GM19099 (cell line): ENCODE data around the gene THAP9.

Source experiments
- POLR2A ChIP-seq: IDR thresholded peaks from 3 replicates; pipeline ENCODE4 v1.6.1; 2011; ENCODE audit warnings: low read depth; ENCODE audit not compliant: insufficient read length; ENCODE audit errors: extremely low read depth

The THAP9 gene

DNA sequence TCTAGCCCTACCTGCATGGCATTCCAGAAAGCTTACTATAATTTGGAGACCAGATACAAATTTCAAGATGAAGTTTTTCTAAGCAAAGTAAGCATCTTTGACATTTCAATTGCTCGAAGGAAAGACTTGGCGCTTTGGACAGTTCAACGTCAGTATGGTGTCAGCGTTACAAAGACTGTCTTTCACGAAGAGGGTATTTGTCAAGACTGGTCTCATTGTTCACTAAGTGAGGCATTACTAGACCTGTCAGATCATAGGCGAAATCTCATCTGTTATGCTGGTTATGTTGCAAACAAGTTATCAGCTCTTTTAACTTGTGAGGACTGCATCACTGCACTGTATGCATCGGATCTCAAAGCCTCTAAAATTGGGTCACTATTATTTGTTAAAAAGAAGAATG lies 17.6 kb downstream of the THAP9 start:
- no peak for TF ChIP-seq POLR2A

GRCh38 chr4:82919386-82919785 lies 18.9 kb downstream of the THAP9 start:
- TF ChIP-seq POLR2A: no peak

- no peak for TF ChIP-seq POLR2A
Measured at GRCh38 chr4:82921795-82922194, 21.3 kb downstream of the THAP9 start.

- TF ChIP-seq POLR2A: no peak
Measured at GRCh38 chr4:82930848-82931755, 30.6 kb downstream of the THAP9 start.

DNA sequence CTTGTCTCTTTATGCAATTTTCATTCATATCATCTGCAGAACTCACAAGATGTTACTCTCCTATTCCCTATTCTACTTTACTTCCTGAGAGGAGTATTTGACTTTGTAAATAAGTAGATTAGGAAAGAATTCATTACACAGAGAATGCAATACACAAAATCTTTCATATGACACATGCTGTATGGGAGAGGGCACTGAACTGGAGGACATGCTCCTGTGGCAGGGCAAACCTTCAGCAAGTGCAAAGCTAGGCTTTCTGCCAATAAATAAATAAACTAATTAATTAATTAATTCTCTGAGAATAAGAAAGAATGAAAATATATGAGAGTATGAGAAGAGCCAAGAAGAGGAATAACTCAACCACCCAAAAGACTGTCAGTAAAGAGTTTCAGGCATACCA lies 33.9 kb downstream of the THAP9 start:
- no peak for TF ChIP-seq POLR2A

GRCh38 chr4:82939414-82939813 lies 38.9 kb downstream of the THAP9 start:
- no peak for TF ChIP-seq POLR2A

DNA sequence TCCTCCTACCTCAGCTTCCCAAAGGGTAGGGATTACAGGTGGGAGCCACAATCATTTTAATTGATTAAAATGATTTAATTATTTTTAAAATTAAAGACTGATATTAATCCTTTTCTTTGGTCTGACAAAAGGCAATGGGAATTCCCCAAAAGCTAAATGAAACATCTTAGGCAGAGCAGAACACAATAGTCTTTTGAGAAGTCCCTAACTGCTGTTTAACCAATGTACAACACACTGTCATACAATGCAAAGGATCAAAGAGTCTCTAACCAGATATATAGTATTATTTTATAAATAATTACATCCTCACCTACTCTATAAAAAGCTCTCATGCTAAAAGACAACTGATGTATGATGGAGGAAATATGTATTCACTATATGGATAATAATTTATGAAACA lies 47.0 kb downstream of the THAP9 start:
- no peak for TF ChIP-seq POLR2A

DNA sequence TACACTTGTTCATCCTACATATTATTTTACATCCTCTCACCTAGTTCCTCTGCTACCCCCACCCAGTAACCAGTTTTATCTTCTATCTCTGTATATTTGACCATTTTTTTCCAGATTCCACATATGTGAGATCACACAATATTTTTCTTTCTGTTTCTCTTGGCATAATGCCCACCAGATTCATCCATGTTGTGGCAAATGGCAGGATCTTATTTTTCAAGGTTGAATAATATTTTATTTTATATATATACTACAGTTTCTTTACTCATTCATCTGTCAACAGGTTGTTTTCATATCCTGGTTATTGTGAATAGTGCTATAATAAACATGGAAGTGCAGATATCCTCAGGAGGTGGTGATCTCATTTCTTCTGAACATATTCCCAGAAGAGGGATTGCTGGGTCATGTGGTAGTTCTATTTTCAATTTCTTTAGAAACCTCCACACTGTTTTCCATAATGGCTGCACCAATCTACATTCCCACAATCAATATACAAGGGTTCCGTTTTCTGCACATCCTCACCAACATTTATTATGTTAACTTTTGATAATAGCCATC lies 48.2 kb downstream of the THAP9 start:
- TF ChIP-seq POLR2A: no peak

GRCh38 chr4:82951196-82951595 lies 50.7 kb downstream of the THAP9 start:
- no peak for TF ChIP-seq POLR2A

- TF ChIP-seq POLR2A: no peak
Measured at GRCh38 chr4:82954212-82954611, 53.7 kb downstream of the THAP9 start.

DNA sequence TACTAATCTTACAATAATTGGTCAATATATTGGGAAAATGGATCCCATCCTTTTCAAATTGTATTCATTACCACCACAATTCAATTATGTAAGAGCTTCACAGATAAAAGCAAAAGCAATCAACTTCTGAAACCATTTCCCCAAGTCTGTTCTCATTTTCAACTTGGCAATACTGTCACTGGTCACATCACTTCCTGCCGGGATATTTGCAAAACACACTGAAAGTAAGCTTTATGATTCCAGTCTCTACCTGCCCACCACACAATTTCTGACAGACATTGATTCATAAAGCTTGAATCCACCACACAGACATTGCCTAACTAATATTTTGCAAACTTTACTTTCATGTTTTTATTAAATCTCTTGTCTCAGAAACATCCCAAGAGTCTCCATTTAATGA lies 56.5 kb downstream of the THAP9 start:
- TF ChIP-seq POLR2A: no peak

DNA sequence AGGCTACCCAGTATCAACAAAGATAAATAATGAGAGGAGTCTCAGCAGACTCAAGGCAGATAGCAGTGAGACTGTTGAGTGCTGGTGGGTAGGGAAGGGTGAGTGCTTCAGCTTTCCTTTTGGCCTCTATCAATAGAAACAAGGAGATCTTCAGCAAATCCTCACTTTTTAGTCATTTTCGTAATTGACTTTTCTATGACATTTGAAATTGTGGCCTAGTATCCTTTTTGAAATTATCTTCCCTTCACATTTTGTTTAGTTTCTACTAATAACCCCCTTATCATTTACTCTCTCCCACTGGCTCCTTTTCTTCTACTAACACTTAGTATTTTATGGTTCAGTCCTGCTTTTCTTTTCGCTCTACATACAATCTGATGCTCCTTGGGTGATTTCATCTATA lies 65.2 kb downstream of the THAP9 start:
- no peak for TF ChIP-seq POLR2A

DNA sequence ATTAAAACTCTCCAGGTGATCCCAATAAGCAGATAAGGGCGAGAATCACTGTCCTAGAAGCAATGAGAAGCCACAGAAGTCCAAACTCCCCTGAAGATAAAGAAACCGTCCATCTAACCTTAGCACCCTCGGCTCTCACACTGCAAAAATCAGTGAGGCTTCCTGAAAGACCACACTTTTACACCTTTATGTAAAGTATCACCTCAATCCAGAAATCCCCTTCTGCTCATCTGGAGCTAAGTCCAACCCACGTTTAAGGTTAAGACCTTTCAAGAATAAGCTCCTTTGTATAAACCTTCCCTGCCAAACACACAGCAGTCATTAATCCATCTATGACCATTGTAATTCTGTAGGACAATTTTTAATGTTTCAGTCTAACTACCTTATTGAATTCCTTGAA lies 68.4 kb downstream of the THAP9 start:
- no peak for TF ChIP-seq POLR2A

DNA sequence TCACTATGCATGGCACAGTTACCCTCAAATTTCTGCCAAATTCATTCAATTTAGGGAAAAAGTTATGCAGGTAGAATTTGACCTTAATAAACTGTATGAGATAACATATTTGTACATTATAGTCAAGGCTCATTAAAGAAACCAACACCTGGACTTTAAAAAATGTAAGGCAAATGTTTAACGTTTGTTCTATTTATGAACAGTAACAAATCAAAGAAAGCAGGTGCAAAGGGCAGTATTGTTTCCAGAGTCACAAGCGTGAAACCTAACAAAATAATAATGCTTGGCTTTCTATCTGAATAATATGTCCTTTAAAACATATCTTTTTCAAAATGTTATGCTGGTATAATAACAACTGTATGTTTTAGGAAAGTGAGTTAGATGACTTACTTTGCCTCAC lies 68.9 kb downstream of the THAP9 start:
- TF ChIP-seq POLR2A: no peak
